ENCODE results near the gene TMEM184B.

- TF ChIP-seq TCF4 (CRISPR knock-in tag; IDR thresholded peaks at IDR 0.05; ENCODE audit: borderline replicate concordance) (no peak), ZNF565 (CRISPR knock-in tag; conservative IDR thresholded peaks at IDR 0.05; ENCODE audit: low read depth) (no peak)
These were observed 21.4 kb upstream of the TMEM184B start for GRCh38 chr22:38294193-38294592.
